ENCODE measurements around the gene PLCB1.

The PLCB1 gene

DNA sequence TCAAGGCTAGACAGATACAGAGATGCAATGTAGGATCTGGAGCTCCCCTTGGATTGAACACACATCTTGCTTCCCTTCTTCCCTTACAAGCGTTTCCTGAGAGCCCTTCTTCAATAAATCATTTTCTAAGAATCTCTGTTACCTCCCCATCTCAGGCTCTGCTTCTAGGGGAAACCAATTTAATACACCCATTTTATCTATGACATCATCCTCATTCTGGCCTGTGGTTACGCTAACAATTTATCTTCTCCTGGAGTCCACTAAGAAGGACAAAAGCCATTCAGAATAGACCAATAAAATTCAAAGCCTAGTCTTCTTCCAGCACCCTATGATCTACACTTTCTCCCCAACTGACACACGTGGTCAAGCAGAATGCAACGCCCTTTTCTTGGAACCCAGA is 390.1 kb downstream of the PLCB1 start:
- intact Hi-C loops (cut with micrococcal nuclease), result loop anchor here (5.0 kb wide), 1 partner anchor 125 kb away; no protein-coding TSS in a partner anchor
- H3K4me3 Mint-ChIP-seq, result no peak overlapping the region
- H3K9me3 Mint-ChIP-seq, result no peaks in the 10 kb centered on the region
- no peaks in the 10 kb centered on the region for H3K36me3 Mint-ChIP-seq (ENCODE audit: low read depth)
- no peaks in the 10 kb centered on the region for H3K27me3 Mint-ChIP-seq
- H3K27ac Mint-ChIP-seq, result no peak overlapping the region
- peaks cover 17% of the 10 kb centered on the region for H3K4me1 Mint-ChIP-seq (ENCODE audit: low read depth)

DNA sequence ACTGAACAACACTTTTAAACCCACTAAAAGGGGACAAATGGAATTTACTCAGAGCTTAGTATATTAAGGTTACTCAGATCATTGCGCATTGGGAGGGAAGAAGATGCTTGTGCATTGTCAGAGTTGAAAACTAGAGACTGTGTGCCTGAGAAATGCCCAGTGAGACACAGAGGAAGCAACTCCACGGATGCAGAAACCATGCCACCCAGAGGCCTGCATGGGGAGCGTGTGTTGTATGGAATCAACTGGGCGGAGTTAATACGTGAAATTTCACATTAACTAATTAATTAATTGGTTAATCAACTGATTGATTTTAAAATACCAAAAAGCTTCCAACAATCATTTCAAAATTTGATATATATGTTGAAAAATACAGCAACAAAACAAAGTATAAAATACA is 391.6 kb downstream of the PLCB1 start:
- Mint-ChIP-seq H3K27me3 (no peaks in the 10 kb centered on the region), H3K4me3 (no peak overlapping the region), H3K36me3 (ENCODE audit: low read depth) (no peaks in the 10 kb centered on the region), H3K4me1 (ENCODE audit: low read depth) (peaks cover 23% of the 10 kb centered on the region), H3K27ac (no peak overlapping the region), H3K9me3 (no peaks in the 10 kb centered on the region)
- intact Hi-C loops (cut with micrococcal nuclease), result loop anchor here (5.0 kb wide), 1 partner anchor 126 kb away; no protein-coding TSS in a partner anchor

GRCh38 chr20:8524101-8525016 is 392.3 kb downstream of the PLCB1 start:
- intact Hi-C loops (cut with micrococcal nuclease), result loop anchor here (5.0 kb wide), 2 partner anchors 127 to 392 kb away; partner anchors contain the start of gene PLCB1
- H3K4me1 Mint-ChIP-seq (ENCODE audit: low read depth), result peaks cover 16% of the 10 kb centered on the region
- H3K4me3 Mint-ChIP-seq, result no peak overlapping the region
- no peaks in the 10 kb centered on the region for H3K36me3 Mint-ChIP-seq (ENCODE audit: low read depth)
- H3K27ac Mint-ChIP-seq, result no peak overlapping the region
- H3K27me3 Mint-ChIP-seq, result no peaks in the 10 kb centered on the region
- no peaks in the 10 kb centered on the region for H3K9me3 Mint-ChIP-seq

GRCh38 chr20:8525017-8525343 is 392.9 kb downstream of the PLCB1 start:
- no peaks in the 10 kb centered on the region for H3K9me3 Mint-ChIP-seq
- peaks cover 11% of the 10 kb centered on the region for H3K4me1 Mint-ChIP-seq (ENCODE audit: low read depth)
- intact Hi-C loops (cut with micrococcal nuclease), result loop anchor here (5.0 kb wide), 1 partner anchor 393 kb away; the partner anchor contains the start of gene PLCB1
- H3K27me3 Mint-ChIP-seq, result no peaks in the 10 kb centered on the region
- no peak overlapping the region for H3K27ac Mint-ChIP-seq
- H3K36me3 Mint-ChIP-seq (ENCODE audit: low read depth), result no peaks in the 10 kb centered on the region
- no peak overlapping the region for H3K4me3 Mint-ChIP-seq

DNA sequence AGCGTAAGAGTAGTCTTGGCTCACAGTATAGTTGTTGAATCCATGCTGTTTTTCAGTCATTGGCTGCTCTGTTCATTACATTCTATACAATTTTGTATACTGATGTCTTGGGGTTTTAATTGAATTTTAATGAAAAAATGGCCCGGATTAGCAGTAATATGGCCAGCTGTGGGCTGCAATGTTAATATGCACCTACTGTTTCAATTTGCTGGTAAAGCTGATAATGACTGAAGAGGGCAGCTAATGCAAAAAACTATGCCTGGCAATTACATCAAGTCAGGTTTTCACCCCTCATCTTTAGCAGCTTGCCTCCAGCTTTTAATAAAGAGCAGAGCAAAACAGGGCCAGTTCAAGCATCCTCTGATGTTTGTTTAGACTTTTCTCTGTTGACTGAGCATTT is 394.5 kb downstream of the PLCB1 start:
- Mint-ChIP-seq H3K27me3 (no peaks in the 10 kb centered on the region), H3K9me3 (no peaks in the 10 kb centered on the region), H3K4me1 (ENCODE audit: low read depth) (peaks cover 11% of the 10 kb centered on the region), H3K27ac (no peak overlapping the region), H3K36me3 (ENCODE audit: low read depth) (no peaks in the 10 kb centered on the region), H3K4me3 (no peak overlapping the region)
- intact Hi-C loops (cut with micrococcal nuclease), result loop anchor here (5.0 kb wide), 1 partner anchor 394 kb away; the partner anchor contains the start of gene PLCB1

- Mint-ChIP-seq H3K9me3 (no peaks in the 10 kb centered on the region), H3K27me3 (no peaks in the 10 kb centered on the region), H3K4me1 (ENCODE audit: low read depth) (peaks cover 11% of the 10 kb centered on the region), H3K36me3 (ENCODE audit: low read depth) (no peaks in the 10 kb centered on the region), H3K4me3 (no peak overlapping the region), H3K27ac (no peak overlapping the region)
- intact Hi-C loops (cut with micrococcal nuclease), result loop anchor here (5.0 kb wide), 1 partner anchor 396 kb away; the partner anchor contains the start of gene PLCB1
Observed at GRCh38 chr20:8527998-8528723, 396.1 kb downstream of the PLCB1 start.

- Mint-ChIP-seq H3K36me3 (ENCODE audit: low read depth) (no peaks in the 10 kb centered on the region), H3K4me1 (ENCODE audit: low read depth) (peaks cover 6% of the 10 kb centered on the region), H3K4me3 (no peak overlapping the region), H3K27ac (no peak overlapping the region), H3K27me3 (no peaks in the 10 kb centered on the region), H3K9me3 (no peaks in the 10 kb centered on the region)
- intact Hi-C loops (cut with micrococcal nuclease), result no loop called here
Observed at GRCh38 chr20:8530022-8530421, 398.0 kb downstream of the PLCB1 start.

DNA sequence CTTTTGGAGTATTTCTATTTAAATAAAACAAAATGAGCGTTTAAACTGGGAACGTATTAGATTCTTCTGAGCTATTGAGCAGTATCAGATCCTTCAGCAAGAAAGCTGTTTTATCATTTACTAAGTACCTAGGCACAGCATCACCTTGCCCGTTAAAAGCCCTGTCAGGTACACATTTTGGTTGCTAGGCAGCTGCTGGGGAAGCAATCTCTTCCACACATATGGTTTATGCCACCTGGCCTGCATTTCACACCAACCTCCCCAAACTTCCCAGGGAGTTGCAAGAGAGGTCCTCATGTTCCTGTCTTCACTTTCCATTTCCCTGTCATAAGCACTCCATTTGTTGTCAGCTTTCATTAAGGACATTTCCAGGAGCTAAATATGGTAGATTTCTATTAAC is 400.1 kb downstream of the PLCB1 start:
- Mint-ChIP-seq H3K27me3 (no peaks in the 10 kb centered on the region), H3K27ac (no peak overlapping the region), H3K4me3 (no peak overlapping the region), H3K4me1 (ENCODE audit: low read depth) (peaks cover 18% of the 10 kb centered on the region), H3K9me3 (no peaks in the 10 kb centered on the region), H3K36me3 (ENCODE audit: low read depth) (no peaks in the 10 kb centered on the region)
- intact Hi-C loops (cut with micrococcal nuclease), result no loop called here

- Mint-ChIP-seq H3K4me1 (ENCODE audit: low read depth) (peaks cover 19% of the 10 kb centered on the region), H3K36me3 (ENCODE audit: low read depth) (no peaks in the 10 kb centered on the region), H3K27me3 (no peaks in the 10 kb centered on the region), H3K27ac (no peak overlapping the region), H3K4me3 (no peak overlapping the region), H3K9me3 (no peaks in the 10 kb centered on the region)
- intact Hi-C loops (cut with micrococcal nuclease), result no loop called here
Observed at GRCh38 chr20:8534368-8535160, 402.5 kb downstream of the PLCB1 start.

DNA sequence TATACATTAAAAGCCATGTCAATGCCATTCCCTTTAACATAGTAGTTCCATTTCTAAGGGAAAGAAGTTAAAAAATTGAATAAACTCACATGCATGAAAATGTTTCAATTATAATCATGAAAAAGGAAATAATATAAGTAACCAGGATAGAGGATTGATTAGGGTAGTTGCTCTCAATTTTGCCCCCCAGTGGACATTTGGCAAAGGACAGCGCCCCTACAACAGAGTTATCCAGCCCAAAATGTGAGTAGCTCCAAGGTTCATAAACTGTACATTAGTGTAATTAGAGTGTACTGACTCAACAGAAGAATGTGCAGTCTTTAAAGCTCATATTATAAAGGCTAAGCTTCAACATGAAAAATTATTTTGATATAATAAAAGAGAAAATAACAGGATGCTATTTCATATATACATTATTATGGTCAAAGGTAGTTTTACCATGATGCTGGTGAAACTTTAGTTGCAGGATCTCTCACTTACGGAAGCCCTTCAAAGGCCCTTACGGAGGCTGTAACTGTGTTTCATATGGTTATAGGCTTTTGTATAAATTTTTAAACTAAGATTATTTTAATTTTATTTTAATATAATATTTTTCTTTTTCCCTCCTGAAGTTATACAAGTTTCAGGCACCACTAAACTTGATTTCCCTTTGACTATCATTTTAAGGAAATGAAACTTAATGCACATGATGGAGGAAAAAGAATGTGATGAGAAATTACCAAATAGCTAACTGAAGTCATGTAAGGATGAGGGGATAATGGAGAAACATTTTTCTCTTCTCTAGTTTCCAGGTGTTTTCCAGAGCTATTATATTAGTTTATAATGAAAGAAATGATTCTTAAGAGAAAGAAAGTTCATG is 403.6 kb downstream of the PLCB1 start:
- H3K4me1 Mint-ChIP-seq (ENCODE audit: low read depth), result peaks cover 19% of the 10 kb centered on the region
- H3K27ac Mint-ChIP-seq, result peak overlapping the region; percentile 65
- no peak overlapping the region for H3K4me3 Mint-ChIP-seq
- intact Hi-C loops (cut with micrococcal nuclease), result no loop called here
- H3K9me3 Mint-ChIP-seq, result no peaks in the 10 kb centered on the region
- H3K36me3 Mint-ChIP-seq (ENCODE audit: low read depth), result no peaks in the 10 kb centered on the region
- no peaks in the 10 kb centered on the region for H3K27me3 Mint-ChIP-seq

- Mint-ChIP-seq H3K36me3 (ENCODE audit: low read depth) (no peaks in the 10 kb centered on the region), H3K9me3 (no peaks in the 10 kb centered on the region), H3K27me3 (no peaks in the 10 kb centered on the region), H3K4me3 (no peak overlapping the region), H3K27ac (peak overlapping the region; percentile 65), H3K4me1 (ENCODE audit: low read depth) (peaks cover 21% of the 10 kb centered on the region)
- intact Hi-C loops (cut with micrococcal nuclease), result no loop called here
Observed at GRCh38 chr20:8536262-8536618, 404.2 kb downstream of the PLCB1 start.

- no peak overlapping the region for H3K4me3 Mint-ChIP-seq
- intact Hi-C loops (cut with micrococcal nuclease), result no loop called here
- H3K9me3 Mint-ChIP-seq, result no peaks in the 10 kb centered on the region
- H3K27ac Mint-ChIP-seq, result no peak overlapping the region
- peaks cover 25% of the 10 kb centered on the region for H3K4me1 Mint-ChIP-seq (ENCODE audit: low read depth)
- H3K27me3 Mint-ChIP-seq, result no peaks in the 10 kb centered on the region
- no peaks in the 10 kb centered on the region for H3K36me3 Mint-ChIP-seq (ENCODE audit: low read depth)
Observed at GRCh38 chr20:8540466-8540865, 408.4 kb downstream of the PLCB1 start.

- H3K27me3 Mint-ChIP-seq, result no peaks in the 10 kb centered on the region
- H3K27ac Mint-ChIP-seq, result peak overlapping the region; percentile 20
- no peaks in the 10 kb centered on the region for H3K9me3 Mint-ChIP-seq
- no peaks in the 10 kb centered on the region for H3K36me3 Mint-ChIP-seq (ENCODE audit: low read depth)
- intact Hi-C loops (cut with micrococcal nuclease), result no loop called here
- H3K4me3 Mint-ChIP-seq, result no peak overlapping the region
- peaks cover 17% of the 10 kb centered on the region for H3K4me1 Mint-ChIP-seq (ENCODE audit: low read depth)
Observed at GRCh38 chr20:8542110-8542486, 410.0 kb downstream of the PLCB1 start.

Measured in dendritic cell treated with granulocyte-macrophage colony-stimulating factor and Interleukin-4, amounts not matched to agents 40 ng/mL and 50 ng/mL, for 4 days (primary cell).